ENCODE data around the gene SELE. TPM values are rescaled to one million over a fixed set of nuclear protein-coding genes. Genes with fewer than 3 reads are reported as not detected.

Gene SELE, protein sequence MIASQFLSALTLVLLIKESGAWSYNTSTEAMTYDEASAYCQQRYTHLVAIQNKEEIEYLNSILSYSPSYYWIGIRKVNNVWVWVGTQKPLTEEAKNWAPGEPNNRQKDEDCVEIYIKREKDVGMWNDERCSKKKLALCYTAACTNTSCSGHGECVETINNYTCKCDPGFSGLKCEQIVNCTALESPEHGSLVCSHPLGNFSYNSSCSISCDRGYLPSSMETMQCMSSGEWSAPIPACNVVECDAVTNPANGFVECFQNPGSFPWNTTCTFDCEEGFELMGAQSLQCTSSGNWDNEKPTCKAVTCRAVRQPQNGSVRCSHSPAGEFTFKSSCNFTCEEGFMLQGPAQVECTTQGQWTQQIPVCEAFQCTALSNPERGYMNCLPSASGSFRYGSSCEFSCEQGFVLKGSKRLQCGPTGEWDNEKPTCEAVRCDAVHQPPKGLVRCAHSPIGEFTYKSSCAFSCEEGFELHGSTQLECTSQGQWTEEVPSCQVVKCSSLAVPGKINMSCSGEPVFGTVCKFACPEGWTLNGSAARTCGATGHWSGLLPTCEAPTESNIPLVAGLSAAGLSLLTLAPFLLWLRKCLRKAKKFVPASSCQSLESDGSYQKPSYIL
- polyA plus RNA-seq (2012; ENCODE audit: low read depth, missing spikeins), result not detected

DNA sequence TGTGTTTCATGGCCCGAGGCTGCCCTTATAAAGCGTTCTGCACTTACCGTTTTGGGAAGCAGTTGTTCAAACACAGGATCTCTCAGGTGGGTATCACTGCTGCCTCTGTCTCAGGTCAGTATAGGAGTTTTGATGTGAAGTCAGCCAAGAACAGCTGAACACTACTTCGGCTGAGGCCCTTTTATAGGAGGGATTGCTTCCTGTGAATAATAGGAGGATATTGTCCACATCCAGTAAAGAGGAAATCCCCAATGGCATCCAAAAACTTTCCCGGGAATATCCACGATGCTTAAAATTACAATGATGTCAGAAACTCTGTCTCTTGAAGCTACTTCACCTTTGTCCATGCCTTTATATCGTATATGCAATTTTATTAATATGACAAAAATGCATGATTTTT, at the start of gene SELE:
Gene SELE (minus strand): TSS at position 156 of the 400 bp plus-strand sequence. CDS start 467 bp downstream, outside the sequence.
- TF ChIP-seq TAF1 (IDR thresholded peaks at IDR 0.05; ENCODE audit: low read depth, low read length) (no peak), POU2F2 (IDR thresholded peaks at IDR 0.05; ENCODE audit: low read depth, low read length) (no peak), POLR2A (IDR thresholded peaks at IDR 0.05; ENCODE audit: low read depth, low read length) (no peak), SPI1 (IDR thresholded peaks at IDR 0.05; ENCODE audit: low read depth, low read length) (no peak), POLR2AphosphoS5 (IDR thresholded peaks at IDR 0.05; ENCODE audit: low read depth, low read length) (no peak), PAX5 (IDR thresholded peaks at IDR 0.05; ENCODE audit: insufficient read depth, low read length, severe bottlenecking) (no peak)
- FAIRE-seq (no peak), DNase-seq (ENCODE audit: insufficient read length, low spot score) (no peak)

DNA sequence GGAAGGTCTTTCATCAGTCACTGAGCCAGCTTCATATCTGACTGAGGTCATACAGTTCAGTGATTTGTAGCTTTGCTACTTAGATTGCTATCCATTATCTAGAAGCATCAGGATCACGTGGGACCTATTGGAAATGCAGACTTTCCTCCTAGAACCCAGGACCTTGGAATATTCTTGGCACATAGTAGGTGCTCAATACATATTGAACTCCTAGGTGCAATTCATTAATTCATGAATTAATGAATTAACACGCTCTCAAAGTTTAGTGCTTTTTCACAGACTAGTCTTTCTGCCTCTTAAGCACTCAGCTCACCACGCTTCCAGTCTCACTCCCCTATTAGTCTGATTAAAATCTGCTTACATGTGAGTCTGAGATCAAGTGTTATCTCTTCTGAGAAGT, 48.7 kb upstream of the SELE start:
- no peak for FAIRE-seq
- TF ChIP-seq TAF1 (IDR thresholded peaks at IDR 0.05; ENCODE audit: low read depth, low read length) (no peak), POU2F2 (IDR thresholded peaks at IDR 0.05; ENCODE audit: low read depth, low read length) (no peak), POLR2A (IDR thresholded peaks at IDR 0.05; ENCODE audit: low read depth, low read length) (no peak), PAX5 (IDR thresholded peaks at IDR 0.05; ENCODE audit: insufficient read depth, low read length, severe bottlenecking) (no peak), SPI1 (IDR thresholded peaks at IDR 0.05; ENCODE audit: low read depth, low read length) (no peak), POLR2AphosphoS5 (IDR thresholded peaks at IDR 0.05; ENCODE audit: low read depth, low read length) (no peak)

DNA sequence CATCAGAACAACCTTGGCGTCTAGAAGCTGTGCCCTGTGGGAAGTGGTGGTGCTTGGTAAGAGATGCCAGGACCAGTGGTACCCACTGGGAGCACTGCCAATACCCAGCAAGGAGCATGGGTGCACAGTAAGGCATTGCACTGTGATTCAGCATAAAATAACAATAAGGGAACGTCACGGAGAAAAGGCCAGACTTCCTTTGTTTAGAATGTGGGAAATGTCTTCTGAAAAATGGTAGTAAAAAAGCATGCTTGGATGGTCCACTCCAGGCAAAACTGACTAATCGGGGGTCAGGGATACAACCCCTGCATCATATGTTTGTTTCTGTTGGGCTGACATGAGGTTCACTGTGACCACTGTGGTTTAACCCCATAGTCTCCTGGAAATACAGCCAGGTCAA, 46.1 kb upstream of the SELE start:
- FAIRE-seq (no peak), DNase-seq (ENCODE audit: insufficient read length, low spot score) (no peak)
- no peak for TF ChIP-seq PAX5 (IDR thresholded peaks at IDR 0.05; ENCODE audit: insufficient read depth, low read length, severe bottlenecking)
- TF ChIP-seq POLR2AphosphoS5 (IDR thresholded peaks at IDR 0.05; ENCODE audit: low read depth, low read length), result no peak
- TF ChIP-seq POLR2A (IDR thresholded peaks at IDR 0.05; ENCODE audit: low read depth, low read length), result no peak
- no peak for TF ChIP-seq SPI1 (IDR thresholded peaks at IDR 0.05; ENCODE audit: low read depth, low read length)
- TF ChIP-seq TAF1 (IDR thresholded peaks at IDR 0.05; ENCODE audit: low read depth, low read length), result no peak
- no peak for TF ChIP-seq POU2F2 (IDR thresholded peaks at IDR 0.05; ENCODE audit: low read depth, low read length)

More for the DNA sequence above, 48.7 kb upstream of the SELE start:
- no peak for DNase-seq (ENCODE audit: insufficient read length, low spot score)

GRCh38 chr1:169779150-169779549, 45.3 kb upstream of the SELE start:
- DNase-seq (ENCODE audit: insufficient read length, low spot score), result no peak
- no peak for FAIRE-seq
- no peak for TF ChIP-seq POLR2AphosphoS5 (IDR thresholded peaks at IDR 0.05; ENCODE audit: low read depth, low read length)
- TF ChIP-seq PAX5 (IDR thresholded peaks at IDR 0.05; ENCODE audit: insufficient read depth, low read length, severe bottlenecking), result no peak
- TF ChIP-seq POLR2A (IDR thresholded peaks at IDR 0.05; ENCODE audit: low read depth, low read length), result no peak
- no peak for TF ChIP-seq TAF1 (IDR thresholded peaks at IDR 0.05; ENCODE audit: low read depth, low read length)
- no peak for TF ChIP-seq SPI1 (IDR thresholded peaks at IDR 0.05; ENCODE audit: low read depth, low read length)

DNA sequence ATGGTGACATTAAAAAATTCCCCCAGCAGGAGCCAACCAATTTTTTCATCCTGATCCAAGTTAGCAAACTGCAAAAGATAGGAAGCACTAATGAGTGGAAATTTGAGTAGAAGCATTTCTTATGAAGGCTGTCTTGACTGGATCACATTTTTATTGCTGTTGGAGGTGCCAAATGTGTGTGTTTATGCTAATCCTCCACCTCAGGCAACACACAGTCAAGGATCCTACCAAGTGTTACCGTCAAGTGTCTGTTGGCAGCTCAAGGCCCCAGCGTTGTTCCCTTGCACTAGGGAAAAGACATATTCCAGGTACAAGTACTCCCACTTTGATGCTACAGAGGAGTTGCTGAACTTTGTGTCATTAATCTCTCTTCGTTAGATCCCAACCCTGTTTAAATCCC, 42.6 kb upstream of the SELE start:
- no peak for FAIRE-seq
- no peak for DNase-seq (ENCODE audit: insufficient read length, low spot score)
- TF ChIP-seq SPI1 (IDR thresholded peaks at IDR 0.05; ENCODE audit: low read depth, low read length) (no peak), PAX5 (IDR thresholded peaks at IDR 0.05; ENCODE audit: insufficient read depth, low read length, severe bottlenecking) (no peak), TAF1 (IDR thresholded peaks at IDR 0.05; ENCODE audit: low read depth, low read length) (no peak), POLR2AphosphoS5 (IDR thresholded peaks at IDR 0.05; ENCODE audit: low read depth, low read length) (no peak), POLR2A (IDR thresholded peaks at IDR 0.05; ENCODE audit: low read depth, low read length) (no peak), POU2F2 (IDR thresholded peaks at IDR 0.05; ENCODE audit: low read depth, low read length) (no peak)

DNA sequence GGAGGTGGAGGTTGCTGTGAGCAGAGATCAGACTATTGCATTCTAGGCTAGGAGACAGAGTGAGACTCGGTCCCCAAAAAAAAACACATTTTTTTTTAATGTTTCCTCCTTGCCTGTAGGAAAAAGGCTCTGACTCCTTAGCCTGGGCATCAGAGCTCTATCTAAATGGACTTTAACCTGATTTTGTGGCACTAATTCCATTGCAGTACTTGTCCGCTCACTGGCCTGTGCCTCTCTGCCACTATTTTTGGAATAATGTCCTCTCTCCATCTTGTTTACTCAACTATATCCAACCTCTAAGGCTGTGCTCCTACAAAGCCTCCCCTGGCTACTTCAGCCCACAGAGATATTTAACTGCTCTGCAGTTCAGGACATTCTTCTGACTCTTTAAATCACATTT, 34.3 kb upstream of the SELE start:
- TF ChIP-seq POLR2AphosphoS5 (IDR thresholded peaks at IDR 0.05; ENCODE audit: low read depth, low read length) (no peak), POU2F2 (IDR thresholded peaks at IDR 0.05; ENCODE audit: low read depth, low read length) (no peak), POLR2A (IDR thresholded peaks at IDR 0.05; ENCODE audit: low read depth, low read length) (no peak), TAF1 (IDR thresholded peaks at IDR 0.05; ENCODE audit: low read depth, low read length) (no peak), SPI1 (IDR thresholded peaks at IDR 0.05; ENCODE audit: low read depth, low read length) (no peak), PAX5 (IDR thresholded peaks at IDR 0.05; ENCODE audit: insufficient read depth, low read length, severe bottlenecking) (no peak)
- no peak for FAIRE-seq

DNA sequence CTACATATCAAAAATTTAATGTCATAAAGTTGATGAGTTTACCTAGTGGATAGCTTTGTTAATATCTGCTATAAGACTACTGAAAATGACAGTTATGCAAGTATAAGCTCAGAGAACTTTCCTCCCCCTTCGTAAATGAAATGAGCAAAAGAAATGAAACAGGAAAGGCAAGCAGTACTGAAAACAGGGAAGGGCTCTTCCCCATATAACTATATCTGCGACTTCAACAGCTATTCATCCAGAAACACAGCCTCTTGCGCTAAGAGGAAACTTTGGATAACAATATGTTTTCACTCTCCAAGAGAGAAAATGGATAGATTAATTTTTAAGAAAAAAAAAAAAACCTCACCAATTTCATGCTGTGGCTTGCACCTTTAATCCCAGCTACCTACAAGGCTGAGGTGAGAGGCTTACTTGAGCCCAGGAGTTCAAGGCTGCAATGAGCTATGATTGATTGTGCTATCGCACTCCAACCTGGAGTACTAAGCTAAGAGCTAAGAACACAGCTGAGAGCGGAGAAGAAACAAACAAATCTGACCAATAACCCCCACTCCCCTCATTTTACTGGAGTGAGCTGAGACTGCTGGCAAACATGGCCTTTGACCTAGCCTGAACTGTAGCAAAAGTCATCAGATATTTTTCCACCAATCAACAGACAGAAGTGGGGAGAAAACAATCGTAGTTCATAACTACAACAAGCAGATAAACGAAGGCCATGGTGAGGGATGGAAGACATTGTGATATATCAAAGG, 31.9 kb upstream of the SELE start:
- DNase-seq (ENCODE audit: insufficient read length, low spot score) (no peak), FAIRE-seq (no peak)
- TF ChIP-seq SPI1 (IDR thresholded peaks at IDR 0.05; ENCODE audit: low read depth, low read length) (no peak), PAX5 (IDR thresholded peaks at IDR 0.05; ENCODE audit: insufficient read depth, low read length, severe bottlenecking) (no peak), TAF1 (IDR thresholded peaks at IDR 0.05; ENCODE audit: low read depth, low read length) (no peak), POLR2A (IDR thresholded peaks at IDR 0.05; ENCODE audit: low read depth, low read length) (no peak), POLR2AphosphoS5 (IDR thresholded peaks at IDR 0.05; ENCODE audit: low read depth, low read length) (no peak), POU2F2 (IDR thresholded peaks at IDR 0.05; ENCODE audit: low read depth, low read length) (no peak)

More for the DNA sequence above, 34.3 kb upstream of the SELE start:
- no peak for DNase-seq (ENCODE audit: insufficient read length, low spot score)

DNA sequence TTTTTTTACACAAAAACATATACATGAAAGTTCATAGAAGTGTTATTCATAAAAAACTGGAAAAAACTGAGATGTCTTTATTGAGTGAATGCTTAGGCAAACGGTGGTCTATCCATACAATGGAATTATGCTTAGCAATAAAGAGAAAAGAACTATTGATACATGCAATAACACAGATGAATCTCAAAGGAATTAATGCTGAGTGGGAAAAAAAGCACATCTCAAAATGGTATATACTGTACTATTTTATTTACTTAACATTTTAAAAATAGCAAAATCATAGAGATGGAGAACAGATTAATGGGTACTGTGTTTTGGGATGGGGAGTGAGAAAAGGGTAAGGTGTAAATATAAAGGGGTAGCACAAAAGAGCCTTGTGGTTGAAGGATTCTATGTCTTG, 31.0 kb upstream of the SELE start:
- no peak for FAIRE-seq
- DNase-seq (ENCODE audit: insufficient read length, low spot score), result no peak
- TF ChIP-seq POLR2A (IDR thresholded peaks at IDR 0.05; ENCODE audit: low read depth, low read length) (no peak), SPI1 (IDR thresholded peaks at IDR 0.05; ENCODE audit: low read depth, low read length) (no peak), TAF1 (IDR thresholded peaks at IDR 0.05; ENCODE audit: low read depth, low read length) (no peak), POU2F2 (IDR thresholded peaks at IDR 0.05; ENCODE audit: low read depth, low read length) (no peak), PAX5 (IDR thresholded peaks at IDR 0.05; ENCODE audit: insufficient read depth, low read length, severe bottlenecking) (no peak), POLR2AphosphoS5 (IDR thresholded peaks at IDR 0.05; ENCODE audit: low read depth, low read length) (no peak)

DNA sequence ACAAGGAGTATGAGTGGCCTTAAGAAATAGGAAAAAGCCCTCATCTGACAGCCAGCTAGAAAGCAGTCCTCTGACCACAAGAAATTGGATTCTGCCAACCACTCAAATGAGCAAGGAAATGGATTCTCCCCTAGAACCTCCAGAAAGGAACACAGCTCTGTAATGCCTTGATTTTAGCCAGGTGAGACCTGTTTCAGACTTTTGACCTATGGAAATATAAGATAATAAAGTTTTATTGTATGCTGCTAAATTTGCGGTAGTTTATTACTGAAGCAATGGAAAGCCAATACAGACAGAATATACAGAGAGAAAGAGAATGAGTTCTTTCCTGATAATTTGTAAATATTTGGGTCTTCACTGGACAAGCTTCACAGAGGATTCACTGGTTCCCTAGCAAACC, 28.8 kb upstream of the SELE start:
- TF ChIP-seq SPI1 (IDR thresholded peaks at IDR 0.05; ENCODE audit: low read depth, low read length) (no peak), POLR2A (IDR thresholded peaks at IDR 0.05; ENCODE audit: low read depth, low read length) (no peak), PAX5 (IDR thresholded peaks at IDR 0.05; ENCODE audit: insufficient read depth, low read length, severe bottlenecking) (no peak), TAF1 (IDR thresholded peaks at IDR 0.05; ENCODE audit: low read depth, low read length) (no peak), POU2F2 (IDR thresholded peaks at IDR 0.05; ENCODE audit: low read depth, low read length) (no peak), POLR2AphosphoS5 (IDR thresholded peaks at IDR 0.05; ENCODE audit: low read depth, low read length) (no peak)
- FAIRE-seq (no peak), DNase-seq (ENCODE audit: insufficient read length, low spot score) (no peak)
